ENCODE measurements around the gene NFATC2IP. TPM values are rescaled to one million over a fixed set of nuclear protein-coding genes. Genes with fewer than 3 reads are reported as not detected.

NFATC2IP gene
- total and polyA plus RNA-seq, 2 of the 13 experiments (the other 11 are each of a cell fraction or from before 2014, with no cell fraction given) = 32.1 to 48.5 TPM

- no peak overlapping the region for H2AFZ ChIP-seq (ENCODE audit: low read length)
- H3K4me2 ChIP-seq (ENCODE audit: low read depth, low read length) = no peak overlapping the region
- TF ChIP-seq JARID2 (CRISPR knock-in tag; IDR thresholded peaks at IDR 0.05; ENCODE audit: insufficient replicate concordance) (no peak), RBM39 (IDR thresholded peaks at IDR 0.05; ENCODE audit: low read depth, low read length, poor library complexity, severe bottlenecking) (no peak), GRHL1 (CRISPR knock-in tag; conservative IDR thresholded peaks at IDR 0.05) (no peak), ZSCAN29 (CRISPR knock-in tag; conservative IDR thresholded peaks at IDR 0.05) (no peak), ZNF605 (CRISPR knock-in tag; IDR thresholded peaks at IDR 0.05) (no peak)
- H3K9me3 ChIP-seq (ENCODE audit: low read length) = no peaks in the 10 kb centered on the region
- 38% methylated on average over 3 of the region's 3 CpGs for WGBS (ENCODE audit: low lambda C conversion rate)
- 0 out of 2 replicates have a peak, but pooled peaks cover 10% of the 10 kb centered on the region for H3K4me1 ChIP-seq (ENCODE audit: insufficient read depth, low read length)
- FAIRE-seq (no peak), DNase-seq (ENCODE audit: low spot score) (no peak), ATAC-seq (no peak)
- H3K4me3 ChIP-seq (replicated peaks in 1 of 3; ENCODE audit: insufficient read depth in 1 of 3, low read depth in 2 of 3, low read length in 3 of 3) = no peak overlapping the region
- BruUV-seq (replicated peaks) = no TSS peak
- no peaks in the 10 kb centered on the region for H3K79me2 ChIP-seq (ENCODE audit: insufficient read depth, low read length)
- intact Hi-C loops (cut with micrococcal nuclease; ENCODE audit: unreplicated experiment) (no loop called here), in situ Hi-C loops (cut with HindIII; ENCODE audit: extremely low pct_ligation_motif_present, low pct_unique_long_range_greater_than_20kb) (no loop called here)
- H3K27ac ChIP-seq (ENCODE audit: extremely low read length, insufficient read depth, low read length) = no peak overlapping the region
- H3K9ac ChIP-seq (ENCODE audit: insufficient read depth, low read depth, low read length) = no peak overlapping the region
- no peaks in the 10 kb centered on the region for H4K20me1 ChIP-seq (ENCODE audit: insufficient read depth, low read length)
- ChIA-PET POLR2A (no interaction called here), CTCF (ENCODE audit: low intra/inter-chr PET ratio, low total read pairs) (no interaction called here)
- no peaks in the 10 kb centered on the region for H3K36me3 ChIP-seq (replicated peaks in 1 of 2; ENCODE audit: control insufficient read depth in 1 of 2, insufficient read depth in 2 of 2, low read length in 2 of 2)
- peaks cover 0 to 1% of the 10 kb centered on the region in 2 experiments; a peak in 3 of 5 replicates for H3K27me3 ChIP-seq (ENCODE audit: control insufficient read depth in 1 of 2, insufficient read depth in 2 of 2, low read length in 2 of 2)
These were observed 63.9 kb downstream of the NFATC2IP start for GRCh38 chr16:29014561-29015069.

Other genes starting within 250 kb of the NFATC2IP start
- gene EIF3C, start 239.5 kb upstream of the NFATC2IP start, total RNA-seq (2016; rRNA removed; fragmentation: Illumina TruSeq; extraction: Trizol) = 415 and 760 TPM in 2 replicates
- 360 and 380 TPM in 2 replicates for gene EIF3C, start 239.5 kb upstream of the NFATC2IP start, polyA plus RNA-seq (2011; rRNA removed)
- 0.29 and 1.0 TPM in 2 replicates for gene NPIPB9, start 199.2 kb upstream of the NFATC2IP start, total RNA-seq (2016; rRNA removed; fragmentation: Illumina TruSeq; extraction: Trizol)
- gene NPIPB9, start 199.2 kb upstream of the NFATC2IP start, polyA plus RNA-seq (2011; rRNA removed) = 0.52 and 0.77 TPM in 2 replicates
- gene ATXN2L, start 127.9 kb upstream of the NFATC2IP start, total RNA-seq (2016; rRNA removed; fragmentation: Illumina TruSeq; extraction: Trizol) = 40.8 and 48.4 TPM in 2 replicates
- 55.1 and 63.9 TPM in 2 replicates for gene ATXN2L, start 127.9 kb upstream of the NFATC2IP start, polyA plus RNA-seq (2011; rRNA removed)
- 138 and 298 TPM in 2 replicates for gene TUFM, start 104.6 kb upstream of the NFATC2IP start, total RNA-seq (2016; rRNA removed; fragmentation: Illumina TruSeq; extraction: Trizol)
- 189 and 206 TPM in 2 replicates for gene TUFM, start 104.6 kb upstream of the NFATC2IP start, polyA plus RNA-seq (2011; rRNA removed)
- 15.6 and 23.3 TPM in 2 replicates for gene SH2B1, start 87.1 kb upstream of the NFATC2IP start, total RNA-seq (2016; rRNA removed; fragmentation: Illumina TruSeq; extraction: Trizol)
- 30.8 and 40.2 TPM in 2 replicates for gene SH2B1, start 87.1 kb upstream of the NFATC2IP start, polyA plus RNA-seq (2011; rRNA removed)
- gene ATP2A1, start 72.4 kb upstream of the NFATC2IP start, total RNA-seq (2016; rRNA removed; fragmentation: Illumina TruSeq; extraction: Trizol) = 0.70 and 3.2 TPM in 2 replicates
- 12.5 and 16.4 TPM in 2 replicates for gene ATP2A1, start 72.4 kb upstream of the NFATC2IP start, polyA plus RNA-seq (2011; rRNA removed)
- 16.1 and 18.4 TPM in 2 replicates for gene RABEP2, start 25.7 kb upstream of the NFATC2IP start, total RNA-seq (2016; rRNA removed; fragmentation: Illumina TruSeq; extraction: Trizol)
- gene RABEP2, start 25.7 kb upstream of the NFATC2IP start, polyA plus RNA-seq (2011; rRNA removed) = 10.8 and 12.4 TPM in 2 replicates
- gene CD19, start 19.0 kb upstream of the NFATC2IP start, total RNA-seq (2016; rRNA removed; fragmentation: Illumina TruSeq; extraction: Trizol) = 0.48 and 0.55 TPM in 2 replicates
- 1.1 and 1.2 TPM in 2 replicates for gene CD19, start 19.0 kb upstream of the NFATC2IP start, polyA plus RNA-seq (2011; rRNA removed)
- 18.3 and 38.8 TPM in 2 replicates for gene SPNS1, start 23.8 kb downstream of the NFATC2IP start, total RNA-seq (2016; rRNA removed; fragmentation: Illumina TruSeq; extraction: Trizol)
- gene SPNS1, start 23.8 kb downstream of the NFATC2IP start, polyA plus RNA-seq (2011; rRNA removed) = 24.3 and 25.6 TPM in 2 replicates
- 0.28 and 2.0 TPM in 2 replicates for gene LAT, start 34.1 kb downstream of the NFATC2IP start, total RNA-seq (2016; rRNA removed; fragmentation: Illumina TruSeq; extraction: Trizol)
- 3.0 and 4.3 TPM in 2 replicates for gene LAT, start 34.1 kb downstream of the NFATC2IP start, polyA plus RNA-seq (2011; rRNA removed)

Measured in HepG2 (cell line).